ENCODE results near the gene ETFA. TPM values are rescaled to one million over a fixed set of nuclear protein-coding genes. Genes with fewer than 3 reads are reported as not detected.

ETFA gene
- polyA plus RNA-seq, 1 donor = 192 TPM

GRCh38 chr15:76198456-76199105 lies 112.7 kb downstream of the ETFA start:
- no peak for DNase-seq

- no peak for DNase-seq
Observed at GRCh38 chr15:76197703-76198455, 113.4 kb downstream of the ETFA start.

- DNase-seq = peak; percentile 74
Observed at GRCh38 chr15:76196269-76197231, 114.7 kb downstream of the ETFA start.

- DNase-seq = no peak
Observed at GRCh38 chr15:76195506-76196268, 115.6 kb downstream of the ETFA start.

GRCh38 chr15:76193934-76194333 lies 117.3 kb downstream of the ETFA start:
- no peak for DNase-seq

- DNase-seq = no peak
Observed at GRCh38 chr15:76192715-76193114, 118.6 kb downstream of the ETFA start.

GRCh38 chr15:76191539-76192244 lies 119.6 kb downstream of the ETFA start:
- no peak for DNase-seq

- peak; percentile 56 for DNase-seq
Observed at GRCh38 chr15:76190751-76191538, 120.3 kb downstream of the ETFA start.

- DNase-seq = no peak
Observed at GRCh38 chr15:76190070-76190564, 121.2 kb downstream of the ETFA start.

GRCh38 chr15:76189106-76189505 lies 122.2 kb downstream of the ETFA start:
- no peak for DNase-seq

GRCh38 chr15:76187163-76187562 lies 124.1 kb downstream of the ETFA start:
- no peak for DNase-seq

- DNase-seq = no peak
Observed at GRCh38 chr15:76185716-76186115, 125.6 kb downstream of the ETFA start.

- DNase-seq = no peak
Observed at GRCh38 chr15:76184650-76185035, 126.6 kb downstream of the ETFA start.

- no peak for DNase-seq
Observed at GRCh38 chr15:76183930-76184649, 127.2 kb downstream of the ETFA start.

GRCh38 chr15:76181705-76182107 lies 129.6 kb downstream of the ETFA start:
- no peak for DNase-seq

- no peak for DNase-seq
Observed at GRCh38 chr15:76180321-76180720, 130.9 kb downstream of the ETFA start.

GRCh38 chr15:76179023-76179422 lies 132.2 kb downstream of the ETFA start:
- DNase-seq = no peak

GRCh38 chr15:76178296-76179000 lies 132.8 kb downstream of the ETFA start:
- no peak for DNase-seq
